K562 (cell line): ENCODE measurements around the gene POLR1C. TPM values are rescaled to one million over a fixed set of nuclear protein-coding genes. Genes with fewer than 3 reads are reported as not detected.

Source experiments
- DIDO1 ChIP-seq: fragments of 450-650 bp; IDR thresholded peaks from 2 replicates; pipeline ENCODE4 v1.6.1; 2016; ENCODE audit warnings: low read depth, missing biosample characterization, missing genetic modification characterization
- FOSL1 ChIP-seq: fragments of 200-800 bp; sonication (Bioruptor generic); conservative IDR thresholded peaks from 2 replicates; pipeline ENCODE4 v1.6.1; 2016; ENCODE audit warnings: missing genetic modification characterization, missing compliant biosample characterization
- FOXO4 ChIP-seq: fragments of 450-650 bp; formaldehyde crosslinking; IDR thresholded peaks from 2 replicates; pipeline ENCODE4 v1.4.0; 2020; ENCODE audit warnings: mild to moderate bottlenecking, moderate library complexity
- HDAC2 ChIP-seq: fragments of 450-650 bp; IDR thresholded peaks from 2 replicates; pipeline ENCODE4 v1.6.1; 2016; ENCODE audit warnings: mild to moderate bottlenecking
- NONO ChIP-seq, 2 experiments: fragments of 200-400 bp in 1 of 2; fragments of 450-650 bp in 1 of 2; formaldehyde crosslinking in 1 of 2; IDR thresholded peaks; 2 replicates each; pipeline ENCODE4 v1.6.1; 2017; ENCODE audit warnings: low read depth in 2 of 2, mild to moderate bottlenecking in 2 of 2, moderate library complexity in 2 of 2, low read length in 1 of 2
- PRPF4 ChIP-seq: fragments of 200-400 bp; formaldehyde crosslinking; IDR thresholded peaks from one replicate; pipeline ENCODE4 v1.6.1; 2017; ENCODE audit warnings: low read length, low read depth, mild to moderate bottlenecking; ENCODE audit not compliant: insufficient read depth, poor library complexity, severe bottlenecking
- RREB1 ChIP-seq: fragments of 250-450 bp; sonication (Bioruptor Pico); IDR thresholded peaks from 2 replicates; pipeline ENCODE4 v1.4.0; 2020
- TAF7 ChIP-seq: fragments of 450-650 bp; IDR thresholded peaks from 2 replicates; pipeline ENCODE4 v1.6.1; 2016; ENCODE audit warnings: missing genetic modification characterization, missing compliant biosample characterization
- TCF3 ChIP-seq: sonication (generic); formaldehyde crosslinking; IDR thresholded peaks from 2 replicates; pipeline ENCODE4 v1.4.0; 2020; ENCODE audit warnings: mild to moderate bottlenecking, missing genetic modification reagents
- TRIM24 ChIP-seq, 2 experiments: fragments of 450-650 bp; IDR thresholded peaks; 2 replicates each; pipeline ENCODE4 v1.6.1; 2016
- ZBED1 ChIP-seq: IDR thresholded peaks from 2 replicates; pipeline ENCODE4 v1.6.1; 2014
- polyA plus RNA-seq, 8 experiments: library from polyadenylated mRNA; depleted of rRNA in 4 of 8; stranded (reverse) in 5 of 8; unstranded in 3 of 8; fragments of >200 nt; fragmentation: Nextera tagmentation in 2 of 8; fragmentation: Illumina TruSeq in 1 of 8; extraction: Ambion mirVana in 2 of 8; extraction: Trizol in 1 of 8; gene quantifications; 2 replicates each; pipeline versions ENCODE4 v1.2.1 to v1.2.3, GENCODE V29; 2011 to 2014; ENCODE audit warnings: inconsistent platforms in 1 of 8, missing spikeins in 1 of 8
- total RNA-seq, 7 experiments: library from RNA; depleted of rRNA in 6 of 7; stranded (reverse); fragments of >200 nt in 6 of 7; fragmentation: Illumina TruSeq in 2 of 7; extraction: Trizol in 2 of 7; gene quantifications; 2 replicates each; pipeline versions ENCODE4 v1.2.1 to v1.2.3, GENCODE V29; 2011 to 2021; ENCODE audit warnings: low replicate concordance in 1 of 7
- TF ChIP-seq, protein P1 (sequence below): fragments of 250-450 bp; sonication (Bioruptor Pico); IDR thresholded peaks from 2 replicates; pipeline ENCODE4 v1.8.0; 2022; ENCODE audit warnings: moderate library complexity, mild to moderate bottlenecking, inconsistent platforms
- TF ChIP-seq, protein P2 (sequence below): fragments of 450-650 bp; IDR thresholded peaks from 2 replicates; pipeline ENCODE4 v1.6.1; 2014; ENCODE audit warnings: low read depth, mild to moderate bottlenecking, moderate library complexity, borderline replicate concordance
- TF ChIP-seq, protein P3 (sequence below): sonication (generic); formaldehyde crosslinking; IDR thresholded peaks from 2 replicates; pipeline ENCODE4 v1.8.0; 2023; ENCODE audit warnings: mild to moderate bottlenecking, missing genetic modification reagents

Gene POLR1C
- total and polyA plus RNA-seq, 9 of the 15 experiments (the other 6 are each of a cell fraction or from before 2014, with no cell fraction given), result 83.5 to 429 (median 120) TPM

GRCh38 chr6:43506667-43507471, 10.0 kb upstream of the POLR1C start (continued):
- no peak for TF ChIP-seq TAF7 (tag)
- no peak for TF ChIP-seq ZBED1
- TF ChIP-seq FOXO4 (CRISPR knock-in tag), result no peak
- no peak for TF ChIP-seq DIDO1 (tag)
- TF ChIP-seq, protein P1, sequence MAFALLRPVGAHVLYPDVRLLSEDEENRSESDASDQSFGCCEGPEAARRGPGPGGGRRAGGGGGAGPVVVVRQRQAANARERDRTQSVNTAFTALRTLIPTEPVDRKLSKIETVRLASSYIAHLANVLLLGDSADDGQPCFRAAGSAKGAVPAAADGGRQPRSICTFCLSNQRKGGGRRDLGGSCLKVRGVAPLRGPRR (CRISPR knock-in tag), result no peak
- TF ChIP-seq NONO (IDR thresholded peaks at IDR 0.05; ENCODE audit: low read depth in 2 of 2, low read length in 1 of 2), result no peak
- no peak for TF ChIP-seq HDAC2
- no peak for TF ChIP-seq FOSL1
- TF ChIP-seq TRIM24 (IDR thresholded peaks at IDR 0.05), result no peak
- no peak for TF ChIP-seq RREB1
- TF ChIP-seq, protein P2, sequence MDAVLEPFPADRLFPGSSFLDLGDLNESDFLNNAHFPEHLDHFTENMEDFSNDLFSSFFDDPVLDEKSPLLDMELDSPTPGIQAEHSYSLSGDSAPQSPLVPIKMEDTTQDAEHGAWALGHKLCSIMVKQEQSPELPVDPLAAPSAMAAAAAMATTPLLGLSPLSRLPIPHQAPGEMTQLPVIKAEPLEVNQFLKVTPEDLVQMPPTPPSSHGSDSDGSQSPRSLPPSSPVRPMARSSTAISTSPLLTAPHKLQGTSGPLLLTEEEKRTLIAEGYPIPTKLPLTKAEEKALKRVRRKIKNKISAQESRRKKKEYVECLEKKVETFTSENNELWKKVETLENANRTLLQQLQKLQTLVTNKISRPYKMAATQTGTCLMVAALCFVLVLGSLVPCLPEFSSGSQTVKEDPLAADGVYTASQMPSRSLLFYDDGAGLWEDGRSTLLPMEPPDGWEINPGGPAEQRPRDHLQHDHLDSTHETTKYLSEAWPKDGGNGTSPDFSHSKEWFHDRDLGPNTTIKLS, result peak; percentile 37; the same call in 1 of the 2 replicates
- 0 out of 2 replicates have a peak, but pooled peaks have one; percentile 14 for TF ChIP-seq TCF3 (CRISPR knock-in tag)
- no peak for TF ChIP-seq PRPF4
- TF ChIP-seq, protein P3, sequence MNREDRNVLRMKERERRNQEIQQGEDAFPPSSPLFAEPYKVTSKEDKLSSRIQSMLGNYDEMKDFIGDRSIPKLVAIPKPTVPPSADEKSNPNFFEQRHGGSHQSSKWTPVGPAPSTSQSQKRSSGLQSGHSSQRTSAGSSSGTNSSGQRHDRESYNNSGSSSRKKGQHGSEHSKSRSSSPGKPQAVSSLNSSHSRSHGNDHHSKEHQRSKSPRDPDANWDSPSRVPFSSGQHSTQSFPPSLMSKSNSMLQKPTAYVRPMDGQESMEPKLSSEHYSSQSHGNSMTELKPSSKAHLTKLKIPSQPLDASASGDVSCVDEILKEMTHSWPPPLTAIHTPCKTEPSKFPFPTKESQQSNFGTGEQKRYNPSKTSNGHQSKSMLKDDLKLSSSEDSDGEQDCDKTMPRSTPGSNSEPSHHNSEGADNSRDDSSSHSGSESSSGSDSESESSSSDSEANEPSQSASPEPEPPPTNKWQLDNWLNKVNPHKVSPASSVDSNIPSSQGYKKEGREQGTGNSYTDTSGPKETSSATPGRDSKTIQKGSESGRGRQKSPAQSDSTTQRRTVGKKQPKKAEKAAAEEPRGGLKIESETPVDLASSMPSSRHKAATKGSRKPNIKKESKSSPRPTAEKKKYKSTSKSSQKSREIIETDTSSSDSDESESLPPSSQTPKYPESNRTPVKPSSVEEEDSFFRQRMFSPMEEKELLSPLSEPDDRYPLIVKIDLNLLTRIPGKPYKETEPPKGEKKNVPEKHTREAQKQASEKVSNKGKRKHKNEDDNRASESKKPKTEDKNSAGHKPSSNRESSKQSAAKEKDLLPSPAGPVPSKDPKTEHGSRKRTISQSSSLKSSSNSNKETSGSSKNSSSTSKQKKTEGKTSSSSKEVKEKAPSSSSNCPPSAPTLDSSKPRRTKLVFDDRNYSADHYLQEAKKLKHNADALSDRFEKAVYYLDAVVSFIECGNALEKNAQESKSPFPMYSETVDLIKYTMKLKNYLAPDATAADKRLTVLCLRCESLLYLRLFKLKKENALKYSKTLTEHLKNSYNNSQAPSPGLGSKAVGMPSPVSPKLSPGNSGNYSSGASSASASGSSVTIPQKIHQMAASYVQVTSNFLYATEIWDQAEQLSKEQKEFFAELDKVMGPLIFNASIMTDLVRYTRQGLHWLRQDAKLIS (CRISPR knock-in tag), result no peak
